Adipocyte (in vitro differentiated cells): ENCODE data around the gene RND3.

Experiments used
- DNase-seq: peaks from one replicate; pipeline ENCODE4 v3.0.0-alpha.2; 2015; ENCODE audit warnings: low read depth
- H3K27me3 ChIP-seq: replicated peaks from 2 replicates; pipeline ENCODE4 v1.7.0; 2013; ENCODE audit warnings: mild to moderate bottlenecking, low read length, moderate library complexity; ENCODE audit not compliant: control insufficient read depth, insufficient read depth
- H3K36me3 ChIP-seq: 2 replicates; pipeline ENCODE4 v1.7.0; 2013; ENCODE audit warnings: low read length, mild to moderate bottlenecking, moderate library complexity; ENCODE audit not compliant: control insufficient read depth, insufficient read depth, severe bottlenecking
- H3K4me1 ChIP-seq: 2 replicates; pipeline ENCODE4 v1.7.0; 2013; ENCODE audit warnings: mild to moderate bottlenecking, low read length, moderate library complexity; ENCODE audit not compliant: control insufficient read depth, insufficient read depth
- H3K4me3 ChIP-seq: 2 replicates; pipeline ENCODE4 v1.7.0; 2013; ENCODE audit warnings: mild to moderate bottlenecking, low read length, moderate library complexity
- H3K9ac ChIP-seq: 2 replicates; pipeline ENCODE4 v1.7.0; 2013; ENCODE audit warnings: mild to moderate bottlenecking, low read length, moderate library complexity
- H3K9me3 ChIP-seq: 2 replicates; pipeline ENCODE4 v1.7.0; 2013; ENCODE audit warnings: mild to moderate bottlenecking, low read length, moderate library complexity; ENCODE audit not compliant: control insufficient read depth

Gene RND3

GRCh38 chr2:150482111-150482510 is 5.4 kb downstream of the RND3 start:
- peaks cover 51% of the 10 kb centered on the region for H3K36me3 ChIP-seq
- peaks cover 76% of the 10 kb centered on the region for H3K4me1 ChIP-seq
- no peaks in the 10 kb centered on the region for H3K27me3 ChIP-seq
- H3K9me3 ChIP-seq: no peaks in the 10 kb centered on the region
- DNase-seq: no peak
- peak overlapping the region; percentile 49 for H3K9ac ChIP-seq
- peak overlapping the region; percentile 57 for H3K4me3 ChIP-seq

DNA sequence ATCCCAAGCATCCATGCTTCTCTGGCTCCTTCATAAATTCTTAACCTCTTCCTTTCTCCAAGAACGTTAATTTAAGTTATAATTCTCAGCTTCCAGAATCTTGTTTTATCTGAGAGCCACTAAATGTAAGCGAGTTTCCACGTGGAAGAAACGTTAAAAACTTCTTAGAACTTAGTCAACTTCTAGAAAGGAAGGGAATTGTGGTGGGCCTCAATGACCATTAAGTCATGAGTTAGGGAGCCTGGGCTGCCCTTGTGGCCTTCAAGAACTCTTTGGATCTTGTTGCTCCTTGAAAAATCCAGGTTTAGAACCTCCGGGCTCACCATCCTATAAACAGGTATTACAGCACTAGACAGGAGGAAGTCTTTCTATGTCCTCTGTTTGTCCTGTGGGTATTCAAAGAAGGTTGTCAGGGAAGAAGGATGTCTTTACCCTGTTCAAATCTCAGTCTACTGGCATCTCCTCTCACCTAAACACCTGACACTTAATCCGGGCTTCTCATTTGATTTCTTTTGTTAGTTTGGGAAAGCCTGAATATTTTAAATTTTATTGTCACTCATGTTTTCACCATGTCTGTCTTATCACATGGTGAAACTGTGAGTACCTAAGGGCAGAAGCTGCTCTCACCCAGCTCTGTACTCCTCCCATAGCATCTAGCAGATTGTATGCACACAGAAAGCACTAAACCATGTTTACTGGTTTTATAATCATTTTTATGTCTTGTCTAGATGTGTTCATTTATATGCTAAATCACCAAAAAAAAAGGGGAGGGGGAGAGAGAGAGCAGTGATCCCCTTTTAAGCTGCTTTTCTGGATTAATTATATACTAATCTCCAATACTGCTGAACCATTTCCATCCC is 6.3 kb downstream of the RND3 start:
- DNase-seq: no peak
- Histone ChIP-seq H3K4me1 (peaks cover 85% of the 10 kb centered on the region), H3K27me3 (no peaks in the 10 kb centered on the region), H3K36me3 (peaks cover 54% of the 10 kb centered on the region), H3K9ac (peak overlapping the region; percentile 49), H3K4me3 (peak overlapping the region; percentile 57), H3K9me3 (no peaks in the 10 kb centered on the region)

GRCh38 chr2:150480241-150480640 is 7.2 kb downstream of the RND3 start:
- Histone ChIP-seq H3K4me3 (peak overlapping the region; percentile 49), H3K9ac (peak overlapping the region; percentile 44), H3K27me3 (no peaks in the 10 kb centered on the region), H3K9me3 (no peaks in the 10 kb centered on the region), H3K4me1 (peaks cover 94% of the 10 kb centered on the region), H3K36me3 (peaks cover 60% of the 10 kb centered on the region)
- DNase-seq: peak; percentile 68

DNA sequence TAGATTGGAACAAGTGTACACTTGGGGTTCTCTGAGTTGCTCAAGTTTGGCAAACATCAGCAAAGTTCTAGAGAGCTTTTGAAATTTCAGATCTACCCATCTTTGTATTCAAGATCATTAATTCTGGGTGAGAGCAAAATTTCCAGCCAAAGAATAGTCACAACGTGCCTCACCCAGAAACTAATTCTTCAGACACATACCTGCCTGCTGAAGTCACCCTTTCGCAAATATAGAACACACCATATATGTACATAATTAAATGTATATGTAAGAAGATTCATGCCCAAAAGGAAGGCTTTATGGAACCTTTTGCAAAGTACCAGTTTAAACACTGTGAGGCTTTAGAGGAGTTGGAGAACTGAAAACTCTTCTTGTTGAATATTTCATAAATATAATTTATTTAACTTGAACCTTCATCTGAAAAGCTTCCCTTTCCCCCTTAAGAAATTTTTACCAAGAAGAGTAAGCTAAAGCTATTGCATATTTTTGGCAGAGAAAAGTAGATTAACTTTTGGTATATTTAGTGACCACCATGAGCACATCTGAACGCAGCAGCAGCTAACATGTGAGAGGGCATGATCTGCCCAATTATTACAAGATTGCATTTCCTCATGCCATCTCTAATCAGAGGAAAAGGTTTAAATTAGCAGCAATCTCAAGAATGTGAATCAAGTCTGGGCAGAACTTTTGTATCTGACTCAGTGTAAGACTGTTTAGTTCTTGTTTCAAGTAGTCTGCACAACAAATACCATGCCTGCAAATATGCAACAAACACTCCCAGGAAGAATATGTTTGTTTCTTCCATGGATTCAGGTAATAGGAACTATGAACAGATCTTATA is 8.2 kb downstream of the RND3 start:
- Histone ChIP-seq H3K9ac (peak overlapping the region; percentile 44), H3K4me1 (peaks cover 99% of the 10 kb centered on the region), H3K4me3 (peak overlapping the region; percentile 49), H3K9me3 (no peaks in the 10 kb centered on the region), H3K27me3 (no peaks in the 10 kb centered on the region), H3K36me3 (peaks cover 64% of the 10 kb centered on the region)
- peak; percentile 70 for DNase-seq

DNA sequence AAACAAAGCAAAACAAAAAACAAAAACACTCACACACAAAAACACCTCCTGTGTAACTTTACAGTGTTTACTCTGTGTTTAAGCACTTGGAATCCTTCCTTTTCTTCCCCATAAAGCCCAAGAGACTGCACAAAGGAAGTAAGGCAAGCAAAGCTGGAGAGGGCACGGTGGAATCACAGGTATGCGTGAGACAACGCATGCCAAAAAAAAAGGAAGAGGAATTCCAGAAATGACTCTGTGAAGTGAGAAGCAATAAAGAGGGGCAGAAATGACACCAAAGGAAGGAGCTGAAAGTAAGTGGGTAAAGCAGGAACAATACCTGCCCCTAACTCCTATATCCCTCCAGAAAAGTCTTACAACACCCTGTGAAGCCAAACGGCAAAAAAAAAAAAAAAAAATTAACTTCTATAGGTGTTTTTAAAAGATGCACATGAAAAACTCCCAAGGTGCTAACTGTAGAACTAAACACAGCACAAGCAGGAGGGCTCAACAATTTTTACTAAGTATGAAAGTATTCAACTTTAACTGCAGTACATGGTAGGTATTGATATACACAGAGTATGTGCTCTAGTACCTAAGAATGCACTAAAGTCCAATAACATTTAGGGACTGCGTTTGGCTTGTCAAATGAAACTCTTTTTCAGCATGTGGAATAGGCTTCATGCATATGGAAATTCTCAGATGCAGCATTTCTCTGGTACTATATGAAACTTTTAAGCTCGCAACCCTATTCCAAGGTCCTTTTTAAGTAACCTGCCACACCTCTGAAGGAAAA is 9.1 kb downstream of the RND3 start:
- peaks cover 64% of the 10 kb centered on the region for H3K36me3 ChIP-seq
- H3K27me3 ChIP-seq: no peaks in the 10 kb centered on the region
- H3K9me3 ChIP-seq: no peaks in the 10 kb centered on the region
- peak overlapping the region; percentile 49 for H3K4me3 ChIP-seq
- H3K4me1 ChIP-seq: peaks cover 99% of the 10 kb centered on the region
- peak overlapping the region; percentile 44 for H3K9ac ChIP-seq
- DNase-seq: peak; percentile 54

GRCh38 chr2:150477347-150477746 is 10.1 kb downstream of the RND3 start:
- Histone ChIP-seq H3K9me3 (no peaks in the 10 kb centered on the region), H3K4me1 (peaks cover 100% of the 10 kb centered on the region), H3K36me3 (peaks cover 68% of the 10 kb centered on the region), H3K27me3 (no peaks in the 10 kb centered on the region), H3K9ac (peak overlapping the region; percentile 55), H3K4me3 (peak overlapping the region; percentile 49)
- DNase-seq: peak; percentile 47

- no peaks in the 10 kb centered on the region for H3K27me3 ChIP-seq
- H3K9me3 ChIP-seq: no peaks in the 10 kb centered on the region
- DNase-seq: peak; percentile 35
- peaks cover 100% of the 10 kb centered on the region for H3K4me1 ChIP-seq
- H3K4me3 ChIP-seq: peak overlapping the region; percentile 49
- peak overlapping the region; percentile 55 for H3K9ac ChIP-seq
- peaks cover 72% of the 10 kb centered on the region for H3K36me3 ChIP-seq
Measured at GRCh38 chr2:150476809-150477302, 10.6 kb downstream of the RND3 start.

DNA sequence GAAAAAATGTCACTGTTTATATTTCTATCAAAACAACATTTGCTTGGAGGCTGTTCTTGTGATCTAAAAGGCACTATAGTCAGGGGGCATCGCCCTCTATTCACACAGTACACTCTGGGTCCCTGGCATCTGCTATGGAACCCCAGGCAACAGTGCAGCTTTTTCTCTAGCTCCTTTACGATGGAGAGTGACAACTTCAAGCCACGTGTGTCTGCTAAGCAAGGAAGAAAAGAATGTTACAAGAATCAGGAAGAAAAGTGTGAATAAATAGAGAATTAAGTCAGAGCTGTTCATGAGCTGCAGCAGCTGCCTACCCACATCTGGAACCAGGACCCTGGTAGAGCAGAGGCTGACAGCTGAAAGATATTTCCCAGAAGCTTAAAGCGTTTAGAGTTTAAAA is 11.2 kb downstream of the RND3 start:
- Histone ChIP-seq H3K4me3 (peak overlapping the region; percentile 49), H3K9me3 (no peaks in the 10 kb centered on the region), H3K4me1 (peaks cover 100% of the 10 kb centered on the region), H3K36me3 (peaks cover 72% of the 10 kb centered on the region), H3K9ac (peak overlapping the region; percentile 55), H3K27me3 (no peaks in the 10 kb centered on the region)
- peak; percentile 59 for DNase-seq

GRCh38 chr2:150475479-150476250 is 11.8 kb downstream of the RND3 start:
- H3K4me3 ChIP-seq: peak overlapping the region; percentile 49
- DNase-seq: peak; percentile 52
- no peaks in the 10 kb centered on the region for H3K27me3 ChIP-seq
- H3K9ac ChIP-seq: peak overlapping the region; percentile 55
- H3K36me3 ChIP-seq: peaks cover 72% of the 10 kb centered on the region
- no peaks in the 10 kb centered on the region for H3K9me3 ChIP-seq
- H3K4me1 ChIP-seq: peaks cover 97% of the 10 kb centered on the region

- DNase-seq: no peak
- Histone ChIP-seq H3K9ac (peak overlapping the region; percentile 9), H3K9me3 (no peaks in the 10 kb centered on the region), H3K4me1 (peaks cover 90% of the 10 kb centered on the region), H3K36me3 (peaks cover 72% of the 10 kb centered on the region), H3K4me3 (no peak overlapping the region), H3K27me3 (no peaks in the 10 kb centered on the region)
Measured at GRCh38 chr2:150474326-150475074, 13.0 kb downstream of the RND3 start.
